ENCODE data around the gene GAB1.

Gene GAB1

DNA sequence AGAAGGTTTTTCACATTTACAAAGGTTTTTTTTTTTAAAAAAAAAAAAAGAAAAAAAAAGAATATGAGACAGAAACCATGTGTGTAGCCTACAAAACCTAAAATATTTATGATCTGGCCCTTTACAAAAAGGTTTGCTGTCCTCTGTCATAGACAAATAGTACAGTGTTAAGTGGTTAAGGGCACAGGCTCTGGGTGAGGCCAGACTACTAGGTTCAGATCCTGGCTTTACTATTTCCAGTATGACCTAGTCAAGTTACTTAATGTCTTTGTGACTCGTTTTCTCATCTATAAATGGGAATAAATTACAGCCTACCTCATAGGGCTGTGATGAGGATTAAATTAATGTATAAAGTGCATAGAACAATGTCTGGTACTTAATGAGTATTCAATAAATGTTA lies 56.5 kb downstream of the GAB1 start:
- H3K27ac ChIP-seq (ENCODE audit: poor library complexity, severe bottlenecking): no peak overlapping the region
- H3K4me1 ChIP-seq (ENCODE audit: insufficient read depth, poor library complexity, severe bottlenecking): peaks cover 21% of the 10 kb centered on the region
- H3K27me3 ChIP-seq (ENCODE audit: insufficient read depth, poor library complexity, severe bottlenecking): no peaks in the 10 kb centered on the region
- no peak for DNase-seq (ENCODE audit: low spot score)
- ATAC-seq (ENCODE audit: low read depth): no peak
- H3K4me3 ChIP-seq (ENCODE audit: severe bottlenecking): no peak overlapping the region
- H3K9me3 ChIP-seq (ENCODE audit: severe bottlenecking): no peaks in the 10 kb centered on the region
- TF ChIP-seq, protein P1, sequence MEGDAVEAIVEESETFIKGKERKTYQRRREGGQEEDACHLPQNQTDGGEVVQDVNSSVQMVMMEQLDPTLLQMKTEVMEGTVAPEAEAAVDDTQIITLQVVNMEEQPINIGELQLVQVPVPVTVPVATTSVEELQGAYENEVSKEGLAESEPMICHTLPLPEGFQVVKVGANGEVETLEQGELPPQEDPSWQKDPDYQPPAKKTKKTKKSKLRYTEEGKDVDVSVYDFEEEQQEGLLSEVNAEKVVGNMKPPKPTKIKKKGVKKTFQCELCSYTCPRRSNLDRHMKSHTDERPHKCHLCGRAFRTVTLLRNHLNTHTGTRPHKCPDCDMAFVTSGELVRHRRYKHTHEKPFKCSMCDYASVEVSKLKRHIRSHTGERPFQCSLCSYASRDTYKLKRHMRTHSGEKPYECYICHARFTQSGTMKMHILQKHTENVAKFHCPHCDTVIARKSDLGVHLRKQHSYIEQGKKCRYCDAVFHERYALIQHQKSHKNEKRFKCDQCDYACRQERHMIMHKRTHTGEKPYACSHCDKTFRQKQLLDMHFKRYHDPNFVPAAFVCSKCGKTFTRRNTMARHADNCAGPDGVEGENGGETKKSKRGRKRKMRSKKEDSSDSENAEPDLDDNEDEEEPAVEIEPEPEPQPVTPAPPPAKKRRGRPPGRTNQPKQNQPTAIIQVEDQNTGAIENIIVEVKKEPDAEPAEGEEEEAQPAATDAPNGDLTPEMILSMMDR (IDR thresholded peaks at IDR 0.05; ENCODE audit: poor library complexity, severe bottlenecking): no peak
- H3K36me3 ChIP-seq (ENCODE audit: low read depth): no peaks in the 10 kb centered on the region

DNA sequence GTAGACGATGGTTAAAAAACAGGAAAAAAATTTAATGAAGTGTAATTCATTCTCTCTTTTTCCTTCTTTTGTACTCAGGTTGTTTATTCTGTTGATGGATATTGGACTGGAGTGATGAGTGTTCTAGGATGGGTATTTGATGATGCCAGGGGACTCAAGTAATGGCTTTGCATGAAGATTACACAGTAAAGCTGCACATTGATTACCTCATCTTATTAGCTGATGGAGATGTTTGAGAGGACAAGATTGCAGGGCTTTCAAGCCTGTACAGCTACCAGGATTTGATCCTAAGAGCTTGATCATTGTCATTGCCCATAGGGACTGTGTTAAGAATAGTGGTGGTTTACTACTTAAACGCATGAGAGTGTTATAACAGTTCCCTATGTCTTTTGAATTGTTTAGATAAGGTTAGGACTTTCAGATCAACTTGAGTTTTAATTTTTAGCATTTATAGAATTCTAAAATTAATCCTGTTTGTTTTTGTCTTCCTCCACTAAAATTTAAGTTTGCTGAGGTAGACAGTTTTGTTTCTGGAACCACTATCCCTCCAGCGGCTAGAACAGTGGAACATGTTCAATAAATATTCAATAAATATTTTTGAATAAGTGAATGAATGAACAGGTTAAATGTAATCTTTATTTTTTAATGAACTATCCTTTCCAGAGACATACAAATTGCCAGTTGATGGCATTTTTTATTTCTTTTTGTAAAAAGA lies 58.2 kb downstream of the GAB1 start:
- Histone ChIP-seq H3K9me3 (ENCODE audit: severe bottlenecking) (no peaks in the 10 kb centered on the region), H3K27ac (ENCODE audit: poor library complexity, severe bottlenecking) (no peak overlapping the region), H3K4me3 (ENCODE audit: severe bottlenecking) (no peak overlapping the region), H3K4me1 (ENCODE audit: insufficient read depth, poor library complexity, severe bottlenecking) (peaks cover 6% of the 10 kb centered on the region), H3K36me3 (ENCODE audit: low read depth) (no peaks in the 10 kb centered on the region), H3K27me3 (ENCODE audit: insufficient read depth, poor library complexity, severe bottlenecking) (no peaks in the 10 kb centered on the region)
- ATAC-seq (ENCODE audit: low read depth) (no peak), DNase-seq (ENCODE audit: low spot score) (no peak)
- TF ChIP-seq, protein P1 (IDR thresholded peaks at IDR 0.05; ENCODE audit: poor library complexity, severe bottlenecking): no peak

DNA sequence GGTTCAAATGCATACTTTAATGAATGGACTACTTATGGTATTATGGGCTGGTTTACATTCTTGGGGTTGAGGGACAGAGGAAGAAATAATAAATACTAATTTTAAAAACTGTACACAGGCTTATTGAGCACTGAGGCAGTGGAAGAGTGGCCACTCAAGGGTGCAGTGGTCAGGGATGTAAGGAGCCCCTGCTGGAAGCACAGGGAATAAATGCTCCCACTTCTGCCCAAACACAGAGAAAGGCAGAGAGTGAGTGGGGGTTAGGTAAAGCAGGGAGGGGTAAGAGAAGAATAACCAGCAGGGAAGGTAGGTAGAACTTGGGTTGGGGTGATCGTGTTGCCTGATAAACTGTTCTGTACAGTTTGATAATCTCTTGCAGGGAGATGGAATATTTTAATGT lies 60.0 kb downstream of the GAB1 start:
- Histone ChIP-seq H3K27ac (ENCODE audit: poor library complexity, severe bottlenecking) (no peak overlapping the region), H3K4me1 (ENCODE audit: insufficient read depth, poor library complexity, severe bottlenecking) (no peaks in the 10 kb centered on the region), H3K4me3 (ENCODE audit: severe bottlenecking) (no peak overlapping the region), H3K27me3 (ENCODE audit: insufficient read depth, poor library complexity, severe bottlenecking) (no peaks in the 10 kb centered on the region), H3K9me3 (ENCODE audit: severe bottlenecking) (no peaks in the 10 kb centered on the region), H3K36me3 (ENCODE audit: low read depth) (no peaks in the 10 kb centered on the region)
- no peak for DNase-seq (ENCODE audit: low spot score)
- TF ChIP-seq, protein P1 (IDR thresholded peaks at IDR 0.05; ENCODE audit: poor library complexity, severe bottlenecking): peak; percentile 13
- ATAC-seq (ENCODE audit: low read depth): no peak

DNA sequence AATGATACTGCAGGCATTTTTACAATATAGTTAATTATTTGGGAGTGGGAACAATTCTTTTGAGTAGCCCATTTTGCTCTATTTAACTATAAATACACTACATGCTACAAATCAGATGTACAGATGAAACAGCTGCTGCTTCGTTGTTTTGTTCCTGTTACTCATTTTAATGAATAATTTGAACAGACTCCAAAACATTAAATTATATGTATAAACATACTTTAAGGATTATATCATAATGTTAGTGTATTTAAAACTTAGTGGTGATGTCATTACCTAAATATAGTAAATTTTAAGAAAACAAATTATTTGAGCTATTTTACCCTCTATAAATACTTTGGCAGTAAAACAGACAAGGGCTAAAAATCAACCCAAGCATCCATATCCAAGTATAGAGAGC lies 60.7 kb downstream of the GAB1 start:
- TF ChIP-seq, protein P1 (IDR thresholded peaks at IDR 0.05; ENCODE audit: poor library complexity, severe bottlenecking): no peak
- Histone ChIP-seq H3K4me3 (ENCODE audit: severe bottlenecking) (no peak overlapping the region), H3K36me3 (ENCODE audit: low read depth) (no peaks in the 10 kb centered on the region), H3K4me1 (ENCODE audit: insufficient read depth, poor library complexity, severe bottlenecking) (no peaks in the 10 kb centered on the region), H3K27me3 (ENCODE audit: insufficient read depth, poor library complexity, severe bottlenecking) (no peaks in the 10 kb centered on the region), H3K27ac (ENCODE audit: poor library complexity, severe bottlenecking) (no peak overlapping the region), H3K9me3 (ENCODE audit: severe bottlenecking) (no peaks in the 10 kb centered on the region)
- ATAC-seq (ENCODE audit: low read depth): no peak
- DNase-seq (ENCODE audit: low spot score): no peak

DNA sequence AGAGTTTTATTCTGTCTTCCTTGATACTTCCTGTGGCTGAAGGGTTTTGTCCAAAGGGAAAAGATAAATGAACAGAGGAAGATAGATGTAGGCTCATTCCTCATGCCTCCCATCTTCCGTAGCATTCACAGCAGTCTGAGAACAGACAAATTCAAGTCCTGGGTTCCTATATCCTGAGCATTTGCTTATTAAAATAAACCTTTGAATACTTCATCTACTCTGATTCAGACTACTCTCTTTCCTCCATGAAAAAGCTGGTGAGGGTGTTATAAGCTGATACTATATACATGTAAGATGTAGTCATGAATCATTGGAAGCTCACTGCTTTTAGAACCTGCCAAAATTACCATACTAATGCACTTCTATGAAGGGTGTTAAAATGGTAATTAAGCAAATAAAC lies 61.2 kb downstream of the GAB1 start:
- Histone ChIP-seq H3K36me3 (ENCODE audit: low read depth) (no peaks in the 10 kb centered on the region), H3K9me3 (ENCODE audit: severe bottlenecking) (no peaks in the 10 kb centered on the region), H3K27ac (ENCODE audit: poor library complexity, severe bottlenecking) (no peak overlapping the region), H3K4me3 (ENCODE audit: severe bottlenecking) (no peak overlapping the region), H3K27me3 (ENCODE audit: insufficient read depth, poor library complexity, severe bottlenecking) (no peaks in the 10 kb centered on the region), H3K4me1 (ENCODE audit: insufficient read depth, poor library complexity, severe bottlenecking) (no peaks in the 10 kb centered on the region)
- no peak for ATAC-seq (ENCODE audit: low read depth)
- TF ChIP-seq, protein P1 (IDR thresholded peaks at IDR 0.05; ENCODE audit: poor library complexity, severe bottlenecking): no peak
- DNase-seq (ENCODE audit: low spot score): no peak

All from RWPE2 (cell line).